GM19372 (cell line): Measurements from ENCODE around the gene TCF4.
A peak's percentile ranks its signal among the peaks of the same experiment; 100 is the strongest.

ENCODE experiments used
- ATAC-seq: cut with Tn5 transposase; IDR thresholded peaks from one replicate; pipeline ENCODE4 v1.9.1; 2021; ENCODE audit warnings: mild to moderate bottlenecking, low read depth, moderate library complexity; ENCODE audit not compliant: unreplicated experiment

The TCF4 gene

DNA sequence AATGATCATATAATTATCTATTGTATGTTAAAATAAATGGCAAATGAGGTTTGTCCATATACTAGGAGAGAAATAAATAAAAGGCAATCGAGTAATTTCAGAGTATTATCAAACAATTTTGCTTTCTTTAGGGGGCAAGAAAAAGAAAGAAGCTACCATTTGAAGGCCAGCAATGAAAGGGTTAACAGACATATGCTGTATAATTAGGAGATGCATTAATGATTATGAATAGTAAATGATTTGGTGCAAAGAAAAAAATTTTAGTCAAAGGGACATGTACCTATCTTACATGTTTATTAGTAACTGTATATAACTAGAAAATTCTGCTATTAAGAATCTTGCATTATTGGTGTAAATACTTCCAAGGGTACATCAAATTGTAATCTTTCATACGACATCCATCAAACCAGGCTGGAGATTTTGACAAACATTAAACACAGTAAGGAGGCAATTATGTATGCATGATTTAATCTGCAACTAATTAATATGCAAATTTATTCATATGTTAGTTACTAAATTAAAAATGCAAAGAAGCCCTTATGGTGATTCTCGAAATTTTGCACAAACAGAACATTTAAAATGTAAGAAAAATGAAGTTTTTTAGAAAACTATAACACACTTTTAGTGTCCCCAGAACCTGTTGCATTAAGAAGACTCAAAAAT is 251.4 kb downstream of the TCF4 start:
- ATAC-seq = no peak

GRCh38 chr18:55334875-55335274 is 253.1 kb downstream of the TCF4 start:
- no peak for ATAC-seq

DNA sequence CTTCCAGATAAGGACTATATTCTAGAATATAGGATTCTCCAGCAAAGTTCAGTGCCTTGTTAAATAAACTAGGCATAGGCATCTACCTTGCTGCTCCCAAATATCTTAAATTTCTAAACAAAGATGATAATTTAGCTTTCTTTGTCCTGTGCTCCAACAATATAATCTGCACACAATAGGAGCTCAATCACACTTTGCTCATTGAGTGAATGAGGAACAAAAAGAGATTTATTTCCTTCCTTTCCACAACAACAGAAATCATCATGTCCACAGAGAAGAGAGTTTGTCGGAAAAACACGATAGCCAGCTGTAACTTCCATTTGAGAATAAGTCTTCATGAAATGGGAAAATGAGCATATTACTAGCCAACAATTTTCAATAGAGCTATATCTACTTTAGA is 256.7 kb downstream of the TCF4 start:
- no peak for ATAC-seq

DNA sequence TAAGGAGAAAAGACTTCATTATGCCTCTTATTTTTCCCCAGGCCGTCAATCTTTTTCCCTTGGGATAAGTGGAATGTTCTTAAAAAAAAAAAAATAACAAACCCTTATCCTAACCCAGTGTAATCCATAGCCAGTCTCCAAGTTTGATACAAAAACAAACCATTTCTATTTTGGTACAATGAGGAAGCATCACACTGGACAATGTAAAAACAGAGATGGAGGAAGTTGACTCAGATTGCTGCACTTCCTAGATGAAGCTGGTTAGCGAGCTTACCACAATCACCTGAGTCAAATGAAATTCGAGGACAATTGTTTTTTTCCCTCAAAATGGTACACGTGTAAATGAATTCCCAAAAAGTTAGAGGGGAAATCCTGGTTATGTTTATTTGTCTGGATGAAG is 259.7 kb downstream of the TCF4 start:
- ATAC-seq = no peak

DNA sequence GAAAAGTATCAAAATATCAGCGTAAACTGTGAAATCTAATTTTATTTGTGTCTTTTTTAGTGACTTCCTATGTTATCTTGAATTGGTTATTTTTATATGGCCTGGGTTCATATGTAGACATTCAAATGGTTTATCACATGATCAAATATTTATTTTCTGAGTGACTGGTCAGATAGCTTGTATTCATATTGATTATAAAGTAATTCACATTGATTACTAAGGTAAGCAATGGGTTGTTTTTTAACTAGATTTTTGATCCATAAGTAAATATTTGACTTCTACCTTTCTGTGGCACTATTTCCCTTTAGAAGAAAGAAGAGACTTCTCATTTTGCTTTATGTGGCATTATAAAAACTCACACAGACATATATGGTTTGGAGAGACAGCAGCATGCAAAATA is 260.5 kb downstream of the TCF4 start:
- ATAC-seq = no peak

DNA sequence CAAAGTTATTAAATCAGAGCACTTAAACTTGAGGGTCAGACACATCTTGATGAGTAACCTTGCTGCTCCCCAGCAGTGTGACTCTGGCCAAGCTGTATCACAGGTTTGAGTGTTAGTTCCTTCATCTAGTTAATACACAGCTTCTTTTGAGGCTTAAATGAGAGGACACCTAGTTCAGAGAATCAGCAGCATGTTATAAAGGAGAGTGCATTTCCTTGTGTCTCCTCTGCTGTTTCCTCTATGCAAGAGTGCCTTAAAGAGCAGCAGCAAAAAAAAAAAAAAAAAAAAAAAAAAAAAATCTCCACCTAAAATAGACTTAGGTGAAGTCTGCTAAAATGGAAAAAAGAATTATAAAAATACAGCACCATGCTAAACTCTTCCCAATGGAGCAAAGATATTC is 261.9 kb downstream of the TCF4 start:
- ATAC-seq = no peak

DNA sequence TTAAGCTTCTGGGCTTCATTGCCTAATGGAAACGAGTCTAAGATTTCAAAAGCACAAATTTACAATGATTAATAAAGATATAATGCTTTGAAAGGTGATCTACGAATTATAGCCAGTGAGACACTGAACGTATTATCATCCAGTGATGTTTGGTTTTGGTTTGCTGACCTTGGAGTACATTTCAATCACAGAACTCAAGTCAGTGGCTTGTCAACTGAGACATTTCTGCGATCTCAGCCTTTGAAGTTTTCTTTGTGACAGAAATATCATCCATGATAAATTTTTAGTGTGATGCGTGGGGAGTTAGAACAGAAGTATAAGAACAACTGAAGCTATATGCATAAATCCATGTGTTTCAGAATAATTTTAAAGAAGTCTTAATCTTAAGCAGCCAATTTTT is 263.8 kb downstream of the TCF4 start:
- no peak for ATAC-seq

DNA sequence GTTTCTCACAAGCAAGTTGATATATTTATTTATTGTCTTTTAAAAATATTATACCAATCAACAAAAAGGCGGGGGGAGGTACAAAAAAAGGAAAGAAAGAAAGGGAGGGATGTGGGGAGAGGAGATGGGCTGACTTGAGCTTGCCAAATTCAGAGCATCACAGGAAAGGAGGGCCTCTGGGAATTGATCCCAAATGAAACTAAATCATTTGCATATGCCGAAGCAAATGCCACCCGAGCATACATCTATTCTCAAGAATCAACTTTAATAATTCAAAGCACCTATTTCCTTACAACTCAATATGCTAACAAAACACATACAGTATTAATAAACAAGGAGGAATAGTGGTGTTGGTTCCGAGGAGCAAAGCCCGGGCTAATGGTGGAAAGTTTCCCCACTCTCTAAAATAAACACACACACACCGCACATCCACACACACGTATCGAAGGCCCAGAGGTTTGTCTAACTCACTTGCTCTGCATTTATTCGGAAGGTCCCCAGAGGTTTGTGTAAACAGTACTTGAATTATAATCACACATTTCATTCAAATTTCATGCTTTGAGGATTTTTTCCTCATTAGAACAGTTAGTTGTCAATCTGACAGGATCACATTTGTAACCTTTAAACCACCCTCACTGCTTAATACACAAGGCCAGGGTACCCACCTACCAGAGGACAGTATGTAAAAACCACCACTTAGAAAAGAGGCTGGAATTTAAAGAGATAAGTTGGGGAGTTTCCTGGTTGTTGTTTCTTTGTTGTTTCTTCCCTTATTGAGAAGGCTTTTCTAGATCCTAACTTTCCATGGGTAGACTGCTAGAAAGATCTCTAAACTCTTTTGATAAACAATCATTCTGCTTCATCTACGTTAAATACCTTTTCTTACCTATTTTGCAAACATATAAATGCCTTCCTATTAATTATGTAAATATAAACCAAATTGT is 264.7 kb downstream of the TCF4 start:
- no peak for ATAC-seq

- ATAC-seq = peak; percentile 55
These were observed 265.7 kb downstream of the TCF4 start for GRCh38 chr18:55322178-55322735.

DNA sequence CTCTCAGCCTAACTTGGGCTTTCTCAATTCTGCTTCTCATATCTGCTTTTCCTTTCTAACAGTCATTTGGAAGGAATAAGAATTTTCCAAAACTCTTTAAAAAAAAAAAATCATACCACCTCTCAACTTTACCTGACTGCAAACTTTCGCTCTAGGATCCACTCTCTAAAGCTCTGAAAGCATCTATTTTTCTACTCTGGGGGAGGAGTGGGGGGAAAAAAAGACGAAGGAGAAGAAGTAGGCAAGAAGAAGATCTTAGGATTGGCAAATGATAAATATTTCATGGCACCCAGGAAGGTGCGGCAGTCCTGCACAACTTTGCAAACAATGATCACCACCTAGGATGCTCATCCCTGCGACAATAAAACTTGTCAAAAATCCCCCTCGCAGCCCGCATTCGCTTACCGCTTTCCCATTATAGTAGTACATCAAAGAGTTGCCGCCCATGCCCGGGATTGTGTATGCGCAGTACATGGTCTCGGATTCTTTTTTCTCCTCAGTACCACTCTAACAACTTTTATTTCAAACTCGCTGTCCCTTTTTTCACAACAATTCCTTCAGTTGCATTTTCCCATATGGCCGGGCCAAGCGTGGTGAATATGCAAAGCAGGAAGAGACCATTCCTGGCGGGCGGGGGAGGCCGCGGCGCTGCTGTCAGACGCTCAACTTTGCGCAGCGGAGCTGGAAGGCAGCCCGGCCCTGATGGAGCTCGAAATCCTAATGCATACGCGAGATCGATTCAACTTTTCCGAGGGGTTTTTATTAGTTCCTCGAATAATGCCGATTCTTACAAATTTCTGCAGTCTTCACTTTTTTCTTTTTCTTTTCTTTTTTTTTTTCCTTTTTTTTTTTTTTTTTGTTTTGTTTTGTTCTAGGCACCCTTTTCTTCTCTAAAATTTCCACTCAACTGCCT is 266.5 kb downstream of the TCF4 start:
- ATAC-seq = peak; percentile 60

DNA sequence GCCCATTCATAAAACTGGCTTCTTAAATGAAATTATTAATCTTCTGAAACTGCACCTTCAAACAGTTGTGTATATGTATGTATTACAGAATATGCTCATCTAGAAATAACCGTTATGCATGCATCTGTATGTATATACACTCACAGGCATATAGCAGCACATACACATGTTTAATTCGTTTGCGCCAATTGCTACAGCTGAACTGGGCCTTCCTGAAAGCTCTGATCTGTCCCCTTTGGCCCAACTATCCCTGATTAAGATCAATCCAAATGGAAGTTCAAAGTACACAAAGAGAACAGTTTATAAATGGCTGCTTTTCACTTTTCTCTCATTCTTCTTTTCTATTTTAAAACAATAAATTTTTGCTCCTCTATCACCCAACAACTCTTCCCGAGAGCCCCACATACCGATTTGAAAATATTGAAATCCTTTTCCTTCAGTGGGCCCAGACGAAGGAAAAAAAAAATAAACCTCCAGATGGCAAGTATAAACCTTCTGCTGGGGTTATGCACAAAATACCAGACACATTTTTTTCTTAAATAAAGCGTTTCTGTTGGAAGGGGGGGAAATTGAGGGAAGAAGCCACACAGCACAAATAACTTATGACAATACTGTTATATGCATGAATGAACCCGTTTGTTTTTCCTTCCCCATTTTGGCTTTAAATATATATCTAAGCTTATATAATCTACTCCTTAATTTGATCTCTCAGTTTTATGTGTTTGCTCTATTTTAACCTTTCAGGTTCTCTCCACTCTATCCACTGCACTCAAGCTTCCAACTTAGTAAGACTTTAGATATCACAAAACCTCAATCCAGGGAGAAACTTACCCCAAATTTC is 267.3 kb downstream of the TCF4 start:
- no peak for ATAC-seq

- ATAC-seq = no peak
These were observed 268.4 kb downstream of the TCF4 start for GRCh38 chr18:55319459-55320193.

DNA sequence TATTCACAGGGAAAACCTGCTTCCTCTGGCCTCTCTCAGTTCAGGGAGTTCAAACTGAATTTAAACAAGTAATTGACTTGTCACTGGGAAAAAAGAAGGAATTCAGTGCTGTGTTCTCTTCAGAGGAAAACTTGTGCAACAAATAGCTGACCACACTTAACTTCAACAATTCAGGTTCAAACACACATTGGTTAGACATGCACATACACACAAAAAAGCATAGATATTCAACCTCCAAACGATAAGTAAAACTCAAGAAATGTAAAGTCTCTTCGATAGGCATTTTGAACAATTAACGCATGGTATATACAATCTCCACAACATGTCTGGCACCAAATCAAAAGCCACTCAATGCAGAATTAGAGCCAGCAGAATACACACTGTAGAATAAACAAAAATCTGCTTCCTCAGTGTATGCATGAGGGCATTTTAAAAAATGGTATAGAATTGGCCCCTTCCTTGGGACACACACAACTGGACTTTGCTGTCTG is 269.0 kb downstream of the TCF4 start:
- no peak for ATAC-seq

- no peak for ATAC-seq
These were observed 270.1 kb downstream of the TCF4 start for GRCh38 chr18:55317864-55318263.

DNA sequence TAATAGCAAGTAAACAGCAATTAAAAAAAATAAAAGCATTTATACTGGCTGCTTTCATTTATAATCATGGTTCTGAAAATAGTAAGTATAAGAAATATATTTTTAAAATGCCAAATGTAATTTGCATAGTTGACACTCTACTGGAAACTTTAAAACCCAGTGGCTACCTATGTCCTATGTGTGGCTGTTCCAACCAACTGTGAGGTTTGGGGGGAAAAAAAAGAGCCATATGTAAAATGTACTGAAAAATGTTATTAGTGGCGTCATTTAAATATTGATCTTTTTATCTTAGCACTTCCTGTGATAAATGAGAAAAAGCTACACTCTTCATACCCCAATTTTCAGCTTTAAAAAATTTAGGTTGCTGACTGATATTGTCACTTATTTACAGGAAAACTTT is 270.7 kb downstream of the TCF4 start:
- no peak for ATAC-seq

DNA sequence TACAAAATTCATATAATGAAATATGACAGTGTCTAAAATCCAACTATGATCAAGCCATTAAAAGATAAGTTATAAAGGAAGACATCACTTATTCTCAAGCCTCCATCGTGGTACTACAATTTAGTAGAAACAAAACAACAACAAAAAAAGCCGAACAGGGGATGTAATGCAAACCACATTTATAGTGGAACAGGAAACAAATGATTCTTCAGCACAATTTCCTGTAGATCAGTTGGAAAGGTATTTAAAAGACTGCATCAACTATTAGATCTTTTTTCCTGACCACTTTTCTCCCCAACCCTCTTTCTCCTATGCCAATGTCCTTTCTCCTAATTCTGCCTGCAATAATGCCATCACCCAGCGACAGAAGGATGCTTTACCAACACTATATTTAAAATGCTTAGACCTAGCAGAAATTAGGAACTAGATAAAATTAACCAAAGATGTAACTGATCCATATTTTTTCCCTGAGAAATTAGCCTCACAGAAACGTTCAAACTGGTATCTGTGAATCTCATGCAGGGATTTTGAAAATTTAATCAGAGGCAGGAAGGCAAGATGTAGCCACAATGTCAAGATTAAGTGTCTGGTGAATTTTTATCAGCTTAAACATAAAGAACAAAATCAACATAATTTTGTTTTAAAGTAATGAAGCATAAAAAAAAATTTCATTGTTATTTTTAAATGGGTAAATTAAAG is 271.4 kb downstream of the TCF4 start:
- ATAC-seq = no peak

DNA sequence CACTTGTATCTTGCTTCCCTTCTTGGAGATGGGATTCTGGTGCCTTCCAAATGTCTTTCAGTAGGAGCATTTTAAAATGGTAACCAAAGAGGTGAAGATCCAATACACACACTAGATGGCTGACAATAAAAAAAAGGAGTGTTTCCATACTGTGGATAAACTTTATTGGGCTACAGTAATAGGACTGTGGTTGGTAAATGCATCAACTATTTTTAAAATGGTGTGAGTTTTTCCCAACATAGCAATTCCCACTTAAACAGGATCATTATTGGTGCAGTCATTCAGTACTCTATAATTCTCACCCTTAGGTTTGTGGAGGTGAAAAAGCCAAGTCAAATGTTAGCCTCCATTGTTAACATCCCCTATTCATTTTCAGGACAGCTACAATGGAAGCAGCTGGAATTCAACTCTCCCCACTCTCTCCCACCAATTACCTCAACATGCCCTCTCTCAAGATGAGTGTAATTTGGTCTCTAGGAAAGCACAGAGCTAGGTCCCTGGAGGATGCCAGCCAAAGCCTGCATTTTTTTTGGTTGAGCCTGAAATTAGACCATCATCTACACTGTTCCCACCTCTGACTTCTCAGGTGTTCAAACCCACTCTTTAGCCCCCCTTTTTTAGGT is 273.3 kb downstream of the TCF4 start:
- no peak for ATAC-seq

GRCh38 chr18:55314031-55314430 is 274.0 kb downstream of the TCF4 start:
- no peak for ATAC-seq
